ENCODE data around the gene CCT7.

The CCT7 gene

DNA sequence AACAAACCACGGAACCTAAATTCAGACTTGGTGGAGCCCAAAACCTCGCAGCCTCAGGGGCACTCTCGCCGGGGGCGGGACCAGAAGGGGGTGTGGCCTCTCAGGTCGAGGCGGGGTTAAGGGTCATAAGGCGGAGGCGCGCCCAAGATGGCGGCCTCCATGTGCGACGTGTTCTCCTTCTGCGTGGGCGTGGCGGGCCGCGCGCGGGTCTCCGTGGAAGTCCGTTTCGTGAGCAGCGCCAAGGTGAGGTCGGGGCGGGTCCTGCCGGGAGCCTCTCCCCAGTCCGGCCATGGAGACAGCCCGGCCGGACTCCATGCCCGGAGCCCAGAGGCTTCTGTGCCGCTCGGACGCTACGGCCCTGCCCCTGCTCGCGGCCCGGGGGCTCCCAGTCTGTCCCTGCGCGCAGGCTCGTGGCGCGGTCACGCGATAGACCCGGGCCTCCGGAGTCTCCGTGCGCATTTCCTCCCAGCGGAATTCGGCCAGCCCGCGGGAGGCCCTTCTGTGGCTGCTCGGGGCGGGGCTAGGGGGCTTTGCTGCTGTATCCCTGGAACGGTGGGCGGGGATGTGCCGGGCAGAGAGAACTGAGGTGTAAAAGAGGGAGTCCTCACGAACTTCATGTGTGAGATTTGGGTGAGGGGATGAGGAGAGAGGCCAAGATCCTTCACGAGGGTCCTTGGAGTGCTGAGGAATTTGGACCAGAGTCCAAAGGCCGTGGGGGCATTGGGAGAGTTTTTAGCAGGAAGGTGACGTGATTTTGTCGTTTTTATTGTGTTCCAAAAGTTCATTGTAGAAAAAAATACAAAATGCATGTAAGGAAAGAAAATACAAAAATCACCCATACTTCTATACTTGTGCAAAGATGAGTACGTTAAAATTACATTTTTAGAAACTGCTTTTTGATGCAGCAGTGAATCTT lies 19.7 kb upstream of the CCT7 start, which contains the start of gene SMYD5:
SMYD5 (plus strand) TSS at position 126 of the 916 bp plus-strand sequence; CDS start at position 148, 22 bp downstream.
- peaks cover 6% of the 10 kb centered on the region for H3K27me3 Mint-ChIP-seq
- no peaks in the 10 kb centered on the region for H3K9me3 Mint-ChIP-seq
- peak within 1 kb of the TSS; percentile 91 for H3K4me3 Mint-ChIP-seq
- H3K4me1 Mint-ChIP-seq (ENCODE audit: low read depth) = peaks cover 26% of the 10 kb centered on the region
- intact Hi-C loops (cut with micrococcal nuclease) = loop anchor here (1.0 to 5.0 kb wide), 3 partner anchors 19 to 142 kb away; partner anchors contain the start of genes FBXO41, PRADC1 and SFXN5
- H3K27ac Mint-ChIP-seq = peak within 1 kb of the TSS; percentile 95
- H3K36me3 Mint-ChIP-seq (ENCODE audit: low read depth) = peaks cover 17% of the 10 kb centered on the region

DNA sequence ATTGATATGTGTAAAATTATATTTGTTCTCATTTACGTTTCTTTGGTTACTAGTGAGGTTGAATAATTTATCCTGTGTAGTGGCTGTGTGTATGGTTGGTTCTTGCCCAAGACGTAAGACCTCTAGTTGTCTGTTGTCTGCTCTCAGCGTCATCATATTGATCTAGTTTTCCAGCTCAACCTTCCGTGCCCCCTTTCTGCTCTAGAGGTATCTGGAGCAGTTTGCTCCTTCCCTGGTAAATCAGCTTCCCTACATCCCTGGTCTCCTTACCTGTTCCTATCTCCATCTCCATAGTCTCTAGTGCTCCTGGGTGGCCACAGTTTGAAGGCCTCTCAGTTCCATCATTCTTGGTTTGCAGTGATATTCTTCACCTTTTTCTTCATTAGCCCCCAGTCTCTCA lies 18.9 kb upstream of the CCT7 start:
- H3K36me3 Mint-ChIP-seq (ENCODE audit: low read depth) = peaks cover 19% of the 10 kb centered on the region
- H3K4me3 Mint-ChIP-seq = peak overlapping the region; percentile 27
- H3K27me3 Mint-ChIP-seq = peaks cover under 1% of the 10 kb centered on the region
- H3K4me1 Mint-ChIP-seq (ENCODE audit: low read depth) = peaks cover 26% of the 10 kb centered on the region
- intact Hi-C loops (cut with micrococcal nuclease) = loop anchor here (2.0 kb wide), 1 partner anchor 70 kb away; the partner anchor contains the start of gene FBXO41
- no peak overlapping the region for H3K27ac Mint-ChIP-seq
- H3K9me3 Mint-ChIP-seq = no peaks in the 10 kb centered on the region

GRCh38 chr2:73217160-73217559 lies 16.9 kb upstream of the CCT7 start:
- Mint-ChIP-seq H3K36me3 (ENCODE audit: low read depth) (peaks cover 37% of the 10 kb centered on the region), H3K27me3 (no peaks in the 10 kb centered on the region), H3K9me3 (no peaks in the 10 kb centered on the region), H3K4me3 (no peak overlapping the region), H3K27ac (no peak overlapping the region), H3K4me1 (ENCODE audit: low read depth) (peaks cover 28% of the 10 kb centered on the region)
- intact Hi-C loops (cut with micrococcal nuclease) = no loop called here

DNA sequence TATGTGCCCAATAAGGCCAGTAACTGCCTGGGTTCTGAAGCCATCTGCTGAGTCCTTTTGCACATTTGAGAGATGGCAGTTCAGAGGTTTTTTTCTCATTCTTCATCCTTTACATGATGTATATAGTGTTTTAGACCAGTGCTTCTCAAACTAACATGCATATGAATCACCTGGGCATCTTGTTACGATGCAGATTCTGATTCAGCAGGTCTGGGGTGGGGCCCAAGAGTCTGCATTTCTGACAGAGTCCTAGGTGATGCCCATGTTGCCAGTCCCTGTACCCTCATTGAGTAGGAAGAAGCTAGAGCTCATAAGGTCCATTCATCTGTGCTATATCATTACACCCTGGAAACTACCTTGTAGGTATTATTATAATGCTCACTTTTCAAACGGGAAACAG lies 16.3 kb upstream of the CCT7 start:
- Mint-ChIP-seq H3K4me3 (no peak overlapping the region), H3K9me3 (no peaks in the 10 kb centered on the region), H3K27ac (no peak overlapping the region), H3K4me1 (ENCODE audit: low read depth) (peaks cover 33% of the 10 kb centered on the region), H3K27me3 (no peaks in the 10 kb centered on the region), H3K36me3 (ENCODE audit: low read depth) (peaks cover 43% of the 10 kb centered on the region)
- intact Hi-C loops (cut with micrococcal nuclease) = no loop called here

DNA sequence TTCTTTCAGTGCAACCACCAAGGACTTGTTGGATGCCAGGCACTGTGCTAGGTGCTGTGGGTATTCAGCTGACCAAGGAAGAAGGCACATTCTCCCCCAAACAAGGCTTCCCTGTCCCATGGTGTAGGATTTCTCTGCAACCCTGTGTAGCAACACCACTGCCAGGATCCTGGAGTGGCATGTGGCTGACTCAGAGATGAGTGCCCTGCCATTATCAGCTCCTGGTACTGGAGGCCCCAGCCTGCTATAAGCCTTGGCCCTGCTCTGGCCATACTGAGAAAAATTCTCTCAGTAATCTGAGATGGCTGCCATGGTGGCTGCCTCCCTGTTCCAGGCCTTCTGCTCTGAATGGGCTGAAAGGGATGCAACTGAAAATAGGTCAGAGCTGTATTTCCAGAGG lies 15.8 kb upstream of the CCT7 start:
- no peak overlapping the region for H3K4me3 Mint-ChIP-seq
- intact Hi-C loops (cut with micrococcal nuclease) = no loop called here
- H3K36me3 Mint-ChIP-seq (ENCODE audit: low read depth) = peaks cover 48% of the 10 kb centered on the region
- peaks cover 31% of the 10 kb centered on the region for H3K4me1 Mint-ChIP-seq (ENCODE audit: low read depth)
- H3K9me3 Mint-ChIP-seq = no peaks in the 10 kb centered on the region
- H3K27ac Mint-ChIP-seq = no peak overlapping the region
- H3K27me3 Mint-ChIP-seq = no peaks in the 10 kb centered on the region

- Mint-ChIP-seq H3K4me1 (ENCODE audit: low read depth) (peaks cover 21% of the 10 kb centered on the region), H3K9me3 (no peaks in the 10 kb centered on the region), H3K27me3 (no peaks in the 10 kb centered on the region), H3K27ac (no peak overlapping the region), H3K4me3 (no peak overlapping the region), H3K36me3 (ENCODE audit: low read depth) (peaks cover 73% of the 10 kb centered on the region)
- intact Hi-C loops (cut with micrococcal nuclease) = no loop called here
Measured at GRCh38 chr2:73223821-73224220, 10.3 kb upstream of the CCT7 start.

GRCh38 chr2:73225513-73226360 lies 8.4 kb upstream of the CCT7 start:
- Mint-ChIP-seq H3K9me3 (no peaks in the 10 kb centered on the region), H3K27ac (peak overlapping the region; percentile 55), H3K4me1 (ENCODE audit: low read depth) (peaks cover 21% of the 10 kb centered on the region)

DNA sequence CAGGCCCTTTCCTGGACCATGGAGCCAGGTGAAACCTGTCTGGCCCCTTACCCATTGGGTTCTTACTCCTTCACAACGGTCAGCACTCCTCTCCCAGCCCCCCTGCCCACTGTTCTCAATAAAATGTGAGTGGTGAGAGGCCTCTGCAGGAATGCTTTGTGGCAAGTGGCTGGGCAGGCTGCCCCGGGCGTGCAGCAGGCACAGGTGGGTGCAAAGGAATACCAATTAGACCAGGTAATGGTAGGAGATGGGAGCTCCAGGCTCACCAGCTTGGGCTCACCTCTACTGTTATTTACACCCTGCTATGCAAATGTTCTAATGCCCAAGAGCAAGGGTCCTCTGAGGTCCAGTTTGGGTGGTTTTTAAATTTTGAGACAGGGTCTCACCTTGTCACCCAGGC lies 7.0 kb upstream of the CCT7 start:
- Mint-ChIP-seq H3K27me3 (no peaks in the 10 kb centered on the region), H3K27ac (no peak overlapping the region), H3K4me1 (ENCODE audit: low read depth) (peaks cover 20% of the 10 kb centered on the region), H3K9me3 (no peaks in the 10 kb centered on the region), H3K36me3 (ENCODE audit: low read depth) (peaks cover 63% of the 10 kb centered on the region), H3K4me3 (no peak overlapping the region)
- intact Hi-C loops (cut with micrococcal nuclease) = no loop called here

More at GRCh38 chr2:73225513-73226360, 8.4 kb upstream of the CCT7 start:
- Mint-ChIP-seq H3K27me3 (no peaks in the 10 kb centered on the region), H3K4me3 (no peak overlapping the region), H3K36me3 (ENCODE audit: low read depth) (peaks cover 76% of the 10 kb centered on the region)
- intact Hi-C loops (cut with micrococcal nuclease) = no loop called here

GRCh38 chr2:73228631-73229030 lies 5.5 kb upstream of the CCT7 start:
- Mint-ChIP-seq H3K9me3 (no peaks in the 10 kb centered on the region), H3K27me3 (no peaks in the 10 kb centered on the region), H3K27ac (no peak overlapping the region), H3K4me3 (no peak overlapping the region), H3K4me1 (ENCODE audit: low read depth) (peaks cover 22% of the 10 kb centered on the region), H3K36me3 (ENCODE audit: low read depth) (peaks cover 58% of the 10 kb centered on the region)
- intact Hi-C loops (cut with micrococcal nuclease) = no loop called here

GRCh38 chr2:73232403-73233153 lies 1.5 kb upstream of the CCT7 start:
- no peaks in the 10 kb centered on the region for H3K9me3 Mint-ChIP-seq
- no peaks in the 10 kb centered on the region for H3K27me3 Mint-ChIP-seq
- peaks cover 35% of the 10 kb centered on the region for H3K4me1 Mint-ChIP-seq (ENCODE audit: low read depth)
- H3K27ac Mint-ChIP-seq = peak overlapping the region; percentile 89
- H3K4me3 Mint-ChIP-seq = peak overlapping the region; percentile 90
- peaks cover 65% of the 10 kb centered on the region for H3K36me3 Mint-ChIP-seq (ENCODE audit: low read depth)
- intact Hi-C loops (cut with micrococcal nuclease) = loop anchor here (1.0 to 5.0 kb wide), 3 partner anchors 18 to 155 kb away; partner anchors contain the start of genes ALMS1 and SMYD5

- no peaks in the 10 kb centered on the region for H3K9me3 Mint-ChIP-seq
- H3K27me3 Mint-ChIP-seq = no peaks in the 10 kb centered on the region
- peaks cover 35% of the 10 kb centered on the region for H3K4me1 Mint-ChIP-seq (ENCODE audit: low read depth)
- intact Hi-C loops (cut with micrococcal nuclease) = loop anchor here (1.0 to 5.0 kb wide), 3 partner anchors 19 to 154 kb away; partner anchors contain the start of genes ALMS1 and SMYD5
- peak within 1 kb of the TSS; percentile 90 for H3K4me3 Mint-ChIP-seq
- peaks cover 62% of the 10 kb centered on the region for H3K36me3 Mint-ChIP-seq (ENCODE audit: low read depth)
- H3K27ac Mint-ChIP-seq = peak within 1 kb of the TSS; percentile 89
Measured at GRCh38 chr2:73233154-73233931, 765 bp upstream of the CCT7 start, which contains the start of gene PRADC1. TSS of gene PRADC1 (minus strand) at chr2:73233239. CDS start at chr2:73233160, 79 bp downstream.

DNA sequence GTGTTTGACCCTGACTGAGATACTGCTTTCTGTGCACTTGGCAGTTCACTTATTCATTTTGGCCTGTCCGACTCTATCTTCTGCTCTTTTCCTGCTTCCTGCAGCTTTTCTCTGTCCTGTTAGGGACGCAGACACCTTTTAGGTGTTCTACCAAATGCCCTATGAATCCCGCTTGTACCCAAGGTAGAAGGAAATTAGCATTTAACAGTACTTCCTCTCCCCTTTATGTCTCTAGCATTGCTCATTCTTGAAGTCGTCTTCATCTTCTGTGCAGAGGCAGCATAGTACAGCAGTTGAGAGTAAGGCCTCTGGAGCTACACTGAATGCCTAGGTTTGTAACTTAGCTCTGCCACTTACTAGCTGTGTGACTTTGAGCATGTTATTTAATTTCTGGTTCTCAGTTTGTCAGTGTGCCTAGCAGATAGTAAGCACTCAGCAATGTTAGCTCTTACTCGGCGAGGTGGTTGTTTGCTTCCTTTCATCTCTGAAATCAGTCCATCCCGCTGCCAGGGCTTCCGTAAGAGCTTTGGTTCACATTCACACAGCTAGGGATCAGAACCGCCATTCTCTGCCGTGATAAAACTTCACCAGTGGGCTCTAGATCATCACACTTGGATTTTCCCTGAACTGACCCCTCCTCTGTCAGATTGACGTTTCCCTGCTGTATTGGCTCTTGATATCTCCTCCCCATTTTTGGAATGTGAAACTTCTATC lies 1.4 kb downstream of the CCT7 start:
- no peaks in the 10 kb centered on the region for H3K9me3 Mint-ChIP-seq

More for the DNA sequence above, 1.4 kb downstream of the CCT7 start:
- no peaks in the 10 kb centered on the region for H3K27me3 Mint-ChIP-seq
- peak overlapping the region; percentile 89 for H3K27ac Mint-ChIP-seq
- intact Hi-C loops (cut with micrococcal nuclease) = loop anchor here (2.0 kb wide), 1 partner anchor 55 kb away; no protein-coding TSS in a partner anchor
- H3K36me3 Mint-ChIP-seq (ENCODE audit: low read depth) = peaks cover 64% of the 10 kb centered on the region
- peak overlapping the region; percentile 90 for H3K4me3 Mint-ChIP-seq
- H3K4me1 Mint-ChIP-seq (ENCODE audit: low read depth) = peaks cover 35% of the 10 kb centered on the region

Measured in dendritic cell treated with granulocyte-macrophage colony-stimulating factor and Interleukin-4, amounts not matched to agents 40 ng/mL and 50 ng/mL, for 4 days (primary cell).